ENCODE results near the gene LHFPL6.

The LHFPL6 gene

DNA sequence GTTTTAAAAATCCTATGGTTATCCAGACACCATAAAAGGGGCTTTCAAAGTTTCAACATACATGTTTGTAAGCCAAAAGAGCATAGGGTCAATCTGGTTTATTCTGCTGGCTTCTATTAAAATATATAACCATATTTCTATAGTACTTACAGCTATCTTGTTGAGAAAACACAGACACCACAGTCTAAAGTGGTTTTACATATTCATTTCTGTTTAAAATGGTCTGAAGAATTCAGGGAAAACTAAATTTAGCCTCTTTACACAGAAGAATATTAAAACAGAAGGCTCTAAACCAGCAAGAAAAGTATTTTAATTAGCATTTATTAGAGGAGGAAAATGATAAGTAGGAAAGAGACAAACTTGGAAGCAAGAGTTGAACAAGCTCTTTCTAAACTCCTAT is 203.9 kb downstream of the LHFPL6 start:
- no peak for FAIRE-seq
- DNase-seq (ENCODE audit: insufficient read length, low spot score): no peak

DNA sequence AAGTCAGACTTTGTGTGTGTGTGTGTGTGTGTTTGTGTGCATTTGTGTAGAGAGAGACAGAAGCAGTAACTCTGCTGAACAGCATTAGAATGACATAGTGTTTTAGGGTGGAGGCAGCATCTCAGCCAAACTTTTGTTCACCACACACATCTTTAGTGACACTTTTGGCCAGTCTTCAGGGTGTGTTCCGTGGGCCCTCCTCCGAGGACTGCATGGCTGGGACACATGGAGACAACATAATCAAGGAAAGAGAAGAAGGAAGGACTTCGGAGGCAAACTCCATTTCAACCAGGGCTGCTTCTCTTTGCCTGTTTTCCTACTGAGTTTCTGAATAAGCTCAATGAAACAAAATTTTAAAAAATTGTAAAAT is 205.1 kb downstream of the LHFPL6 start:
- FAIRE-seq (no peak), DNase-seq (ENCODE audit: insufficient read length, low spot score) (no peak)

DNA sequence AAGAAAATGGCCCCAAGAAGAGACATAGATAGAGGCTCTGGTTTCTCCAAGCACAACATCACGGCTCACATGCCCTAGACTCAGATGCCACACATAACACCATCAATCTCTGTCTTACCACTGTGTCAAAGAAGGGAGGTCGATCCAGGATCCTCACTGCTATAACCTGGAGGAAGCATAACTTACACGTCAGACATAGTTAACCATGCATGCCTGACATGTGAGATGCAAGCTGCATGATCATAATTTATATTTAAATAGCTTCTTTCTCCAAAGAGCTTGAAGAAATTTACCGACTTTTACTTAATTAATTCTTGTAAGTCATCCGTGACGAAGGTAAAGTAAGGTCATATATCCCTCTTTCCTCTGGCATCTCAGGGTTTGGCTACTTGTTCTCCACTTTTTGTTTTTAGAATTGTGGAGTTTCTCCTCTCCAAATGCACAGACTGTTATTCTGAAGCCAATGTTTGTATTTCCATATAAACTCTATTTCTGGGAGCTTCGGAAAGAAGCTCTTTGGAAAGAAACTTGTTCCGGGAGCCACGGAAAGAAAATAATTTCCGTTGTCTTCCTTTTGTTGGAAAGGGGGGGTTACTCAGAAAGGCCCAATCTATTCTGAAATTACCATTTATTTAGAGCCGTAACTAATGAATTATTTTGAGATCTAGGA is 205.6 kb downstream of the LHFPL6 start:
- no peak for DNase-seq (ENCODE audit: insufficient read length, low spot score)
- FAIRE-seq: no peak

DNA sequence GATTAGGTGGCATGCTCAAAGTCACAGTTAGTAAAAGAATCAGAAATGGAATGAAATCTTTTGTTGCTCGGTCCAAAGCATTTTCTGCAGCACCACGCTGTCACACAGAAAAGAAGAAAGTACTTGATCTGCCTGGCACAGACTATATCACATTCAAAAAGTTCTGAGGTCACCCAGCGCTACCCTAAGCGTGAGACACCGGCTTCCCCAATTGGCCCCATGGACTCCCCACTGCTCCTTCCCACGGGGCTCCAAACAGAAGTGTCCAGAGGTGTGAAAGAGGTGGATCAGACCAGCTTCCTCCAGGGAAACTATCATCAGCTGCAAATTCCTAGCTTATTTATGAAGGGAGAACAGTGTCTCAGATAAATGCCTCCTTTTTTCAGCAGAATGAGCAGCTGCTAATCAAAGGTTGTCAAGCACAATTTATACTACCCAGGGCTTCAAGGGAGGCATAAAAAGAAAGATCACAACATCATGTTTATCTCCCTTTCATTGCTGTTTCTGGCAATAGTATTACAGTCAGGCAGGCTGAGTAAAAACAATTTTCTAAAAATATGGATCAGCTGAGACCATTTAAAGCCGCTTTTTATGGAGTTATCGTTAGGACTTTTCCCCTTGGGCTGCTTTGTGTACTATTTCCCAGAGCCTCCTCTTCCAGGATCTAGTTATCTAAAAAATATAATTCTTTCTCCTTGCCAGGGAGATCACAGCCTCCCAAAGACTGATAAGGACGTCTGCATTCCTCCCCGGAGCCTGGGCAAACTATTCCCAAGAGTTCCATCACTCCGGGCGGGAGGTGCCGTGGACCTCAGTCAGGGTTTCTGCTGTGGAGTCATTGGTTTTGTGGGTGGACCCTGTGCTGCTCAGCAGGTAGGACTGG is 208.0 kb downstream of the LHFPL6 start:
- no peak for DNase-seq (ENCODE audit: insufficient read length, low spot score)
- FAIRE-seq: no peak

DNA sequence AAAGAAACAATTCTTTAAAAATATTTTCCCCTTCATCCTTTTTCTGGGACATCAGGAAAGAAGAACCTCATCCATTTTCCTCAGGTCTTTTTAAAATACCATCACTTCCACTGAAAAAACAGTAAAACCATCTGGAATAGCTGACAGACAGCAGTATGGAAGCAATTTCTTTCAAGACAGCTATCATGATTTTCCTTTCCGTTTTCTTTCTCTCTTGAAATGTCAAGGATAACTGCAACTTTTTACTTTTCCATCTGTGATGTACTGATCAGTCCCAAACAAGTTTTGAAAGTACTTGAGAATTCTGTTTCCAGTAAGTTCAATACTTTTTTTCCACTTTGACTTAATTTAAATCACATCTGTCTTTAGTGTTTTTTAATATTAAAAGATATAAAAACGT is 211.2 kb downstream of the LHFPL6 start:
- FAIRE-seq: no peak
- DNase-seq (ENCODE audit: insufficient read length, low spot score): no peak

DNA sequence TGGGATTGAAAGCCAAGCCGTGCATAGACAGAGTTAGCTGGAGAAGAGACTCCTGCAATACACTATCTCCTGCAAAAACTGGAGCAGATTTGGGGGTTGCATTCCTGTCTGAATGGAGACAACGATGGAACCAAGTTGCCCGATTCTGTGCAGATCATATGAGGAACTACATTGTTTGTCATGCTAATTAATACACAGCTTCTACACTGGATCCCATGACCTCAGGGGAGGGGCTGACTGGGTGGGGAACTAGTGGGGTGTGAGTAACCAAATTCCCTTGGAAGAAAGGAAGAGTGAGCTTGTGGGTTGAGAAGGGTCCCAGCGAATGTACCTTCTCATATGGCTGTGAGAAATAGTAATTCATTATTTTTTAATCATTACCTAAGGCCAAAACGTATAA is 214.0 kb downstream of the LHFPL6 start:
- DNase-seq (ENCODE audit: insufficient read length, low spot score) (no peak), FAIRE-seq (no peak)

DNA sequence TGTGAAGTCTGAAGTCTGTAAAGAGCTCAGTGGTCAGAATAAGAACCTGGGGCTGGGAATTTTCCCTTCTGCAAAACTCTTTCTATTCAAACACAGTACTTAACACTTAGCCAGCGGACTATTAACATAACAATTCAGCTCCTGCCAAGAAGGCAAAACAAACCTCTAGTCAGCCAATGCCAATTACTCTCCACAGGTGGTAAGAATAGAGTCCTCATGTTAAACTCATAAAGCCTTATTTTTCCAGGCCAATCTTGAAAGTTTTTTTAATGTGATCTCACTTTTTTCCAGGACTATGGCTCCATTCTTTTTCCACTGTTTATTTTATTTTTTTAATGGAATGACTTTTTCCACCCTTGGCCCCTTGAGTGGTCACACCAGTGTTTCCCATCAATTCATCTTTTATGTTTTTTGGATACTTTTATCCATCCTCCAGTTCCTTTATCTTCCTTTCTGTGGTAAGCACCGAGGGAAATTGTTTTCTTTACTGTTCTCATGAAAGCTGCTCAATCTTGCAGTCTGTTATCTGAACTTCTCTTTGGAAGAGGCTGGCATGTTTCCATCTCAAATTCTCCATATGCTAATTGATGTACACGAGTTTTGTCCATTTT is 217.3 kb downstream of the LHFPL6 start:
- FAIRE-seq (no peak), DNase-seq (ENCODE audit: insufficient read length, low spot score) (no peak)

DNA sequence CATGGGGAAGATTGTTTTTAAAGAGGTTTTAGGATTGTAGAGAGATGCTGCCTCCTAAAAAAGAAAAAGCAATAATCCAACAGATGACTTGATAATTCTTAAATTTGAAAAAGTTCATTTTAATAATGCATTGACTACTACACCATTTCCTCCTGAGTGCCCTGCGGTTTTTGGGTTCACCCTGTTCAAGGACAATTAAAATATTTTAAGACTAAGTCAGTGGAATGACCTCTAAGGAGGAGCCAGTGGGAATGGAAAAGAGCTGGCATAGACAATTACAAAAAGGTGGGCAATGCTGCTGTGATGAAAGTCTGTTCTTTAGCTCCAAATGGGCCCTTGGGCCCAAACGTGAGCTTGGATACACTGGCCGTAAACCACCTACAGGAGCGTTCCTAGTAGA is 217.8 kb downstream of the LHFPL6 start:
- no peak for DNase-seq (ENCODE audit: insufficient read length, low spot score)
- FAIRE-seq: no peak

DNA sequence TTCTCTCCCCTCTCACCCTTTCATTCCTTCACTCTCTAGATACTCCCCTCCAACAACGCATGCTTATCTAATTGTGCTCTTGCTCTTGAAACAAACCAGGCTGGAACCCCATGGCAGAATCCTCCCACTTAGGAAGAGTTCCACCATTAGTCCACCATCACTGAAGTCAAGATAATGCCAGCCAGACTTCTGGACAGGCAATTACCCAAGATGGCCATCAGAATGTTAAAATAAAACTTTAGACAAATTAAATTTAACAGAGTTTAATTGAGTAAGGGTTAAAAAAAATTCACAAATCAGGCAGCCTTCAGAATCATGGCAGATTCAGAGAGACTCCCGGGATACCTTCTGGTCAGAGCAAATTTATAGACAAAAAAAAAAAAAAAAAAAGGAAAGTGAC is 221.5 kb downstream of the LHFPL6 start:
- DNase-seq (ENCODE audit: insufficient read length, low spot score) (no peak), FAIRE-seq (no peak)

DNA sequence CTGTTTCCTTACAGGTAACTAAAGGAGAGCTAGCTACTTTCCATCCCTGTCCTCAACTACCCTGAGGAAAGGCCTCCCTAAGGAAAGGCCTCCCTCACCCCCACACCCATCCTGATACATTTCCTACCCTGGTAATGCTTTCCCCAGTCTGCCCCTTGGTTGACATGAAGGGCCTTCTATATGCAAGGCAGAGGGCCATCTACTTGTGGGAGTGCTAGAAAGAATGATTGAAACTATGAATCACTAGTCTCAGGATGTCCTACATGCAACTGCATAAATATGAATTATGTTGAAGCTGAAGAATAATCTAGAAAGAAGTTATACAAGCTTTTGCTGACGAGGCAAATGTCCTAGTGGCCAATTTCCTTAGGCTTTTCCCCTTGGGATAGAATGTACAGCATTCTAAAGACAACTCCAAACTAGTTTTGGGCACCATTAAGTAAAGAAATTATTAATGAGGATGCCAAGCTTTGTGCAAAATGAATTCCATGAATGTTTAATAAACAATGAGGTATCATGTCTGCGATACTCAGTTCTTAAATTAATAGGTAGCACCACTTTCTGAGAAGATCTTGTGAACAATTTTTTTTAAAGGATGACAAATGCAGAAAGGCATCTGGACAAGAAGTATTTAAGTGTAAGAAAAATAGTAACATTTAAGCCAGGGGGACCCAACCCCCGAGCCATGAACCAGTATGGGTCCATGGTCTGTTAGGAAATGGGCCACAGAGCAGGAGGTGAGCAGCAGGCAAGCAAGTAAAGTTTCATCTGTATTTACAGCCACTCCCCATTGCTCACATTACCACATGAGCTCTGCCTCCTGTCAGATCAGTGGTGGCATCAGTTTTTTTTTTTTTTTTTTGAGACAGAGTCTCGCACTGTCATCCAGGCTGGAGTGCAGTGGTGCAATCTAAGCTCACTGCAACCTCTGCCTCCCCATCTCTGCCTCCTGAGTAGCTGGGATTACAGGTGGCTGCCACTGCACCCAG is 223.0 kb downstream of the LHFPL6 start:
- DNase-seq (ENCODE audit: insufficient read length, low spot score) (no peak), FAIRE-seq (no peak)

DNA sequence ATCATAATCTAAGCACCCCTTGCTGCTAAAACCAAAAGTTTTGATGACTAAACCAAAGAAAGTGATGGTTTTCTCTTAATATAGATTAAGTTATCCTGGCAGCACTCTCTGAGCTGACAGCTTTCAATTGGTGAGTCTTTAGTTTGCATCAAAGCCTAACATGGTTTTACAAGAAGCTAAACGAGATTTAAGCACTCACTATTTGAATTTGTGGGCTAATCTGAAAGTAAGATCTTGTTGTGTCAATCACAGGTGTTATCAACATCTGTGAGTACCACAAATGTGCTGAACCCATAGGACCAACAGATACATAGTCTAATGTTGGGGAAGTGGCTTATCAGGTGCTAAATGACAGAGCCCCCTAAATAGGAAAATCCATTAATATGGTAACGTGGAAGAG is 223.9 kb downstream of the LHFPL6 start:
- FAIRE-seq: no peak
- DNase-seq (ENCODE audit: insufficient read length, low spot score): no peak

DNA sequence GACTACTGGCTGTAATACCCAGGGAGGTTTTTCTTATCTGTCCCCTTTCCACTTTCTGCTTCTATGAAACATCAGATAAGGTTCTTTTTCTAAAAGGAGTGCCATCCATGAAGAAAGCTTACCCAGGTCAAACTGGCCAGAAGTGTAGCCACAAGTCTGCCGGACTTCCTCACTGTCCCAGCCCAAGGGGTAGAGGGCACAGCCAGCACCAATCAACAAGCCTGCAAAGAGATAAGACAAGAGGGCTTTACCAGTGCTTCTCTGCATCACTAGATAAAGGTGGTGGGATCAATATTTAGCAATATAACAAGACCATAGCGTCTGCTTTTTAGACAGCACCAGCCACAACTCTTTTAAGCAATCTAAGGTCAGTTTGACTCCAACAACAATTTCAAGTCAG is 224.7 kb downstream of the LHFPL6 start:
- DNase-seq (ENCODE audit: insufficient read length, low spot score) (no peak), FAIRE-seq (no peak)

DNA sequence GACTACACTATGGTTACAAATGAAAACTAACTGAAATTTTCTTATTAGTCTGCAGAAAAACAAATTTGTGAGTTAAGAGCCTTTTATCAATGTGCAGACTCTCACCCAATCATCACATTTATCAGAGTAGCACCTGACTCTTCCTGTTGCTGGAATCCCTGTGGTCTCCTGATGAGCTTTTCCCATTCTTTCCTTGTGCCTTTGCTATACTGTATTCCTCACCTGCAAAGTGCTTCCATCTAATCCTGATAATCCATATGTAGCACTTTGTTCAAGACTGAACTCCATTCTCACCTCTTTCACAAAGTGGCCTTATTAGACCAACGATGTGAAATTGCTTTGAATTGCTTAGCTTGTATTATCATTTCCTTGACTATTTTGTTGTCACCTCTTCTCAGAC is 225.3 kb downstream of the LHFPL6 start:
- FAIRE-seq: no peak

DNA sequence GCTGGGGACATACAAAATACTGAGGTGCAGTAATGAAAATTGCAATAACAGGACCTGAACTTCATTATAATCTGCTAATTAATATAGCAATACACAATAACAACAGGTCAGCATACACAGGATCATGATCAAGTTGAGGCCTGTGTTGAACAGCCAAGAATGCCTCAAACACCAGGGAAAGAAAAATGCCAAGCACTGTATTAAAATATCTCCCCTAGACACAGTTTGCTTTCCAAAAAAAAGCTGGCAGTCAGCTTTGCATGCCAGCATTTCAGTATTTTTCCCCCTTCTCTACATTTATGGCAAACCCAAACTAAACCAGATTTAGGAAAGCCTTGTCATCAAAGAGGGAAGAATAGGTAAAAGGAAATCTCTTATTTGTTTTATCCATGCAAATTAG is 226.9 kb downstream of the LHFPL6 start:
- DNase-seq (ENCODE audit: insufficient read length, low spot score) (no peak), FAIRE-seq (no peak)

More for the DNA sequence above, 225.3 kb downstream of the LHFPL6 start:
- no peak for DNase-seq (ENCODE audit: insufficient read length, low spot score)

DNA sequence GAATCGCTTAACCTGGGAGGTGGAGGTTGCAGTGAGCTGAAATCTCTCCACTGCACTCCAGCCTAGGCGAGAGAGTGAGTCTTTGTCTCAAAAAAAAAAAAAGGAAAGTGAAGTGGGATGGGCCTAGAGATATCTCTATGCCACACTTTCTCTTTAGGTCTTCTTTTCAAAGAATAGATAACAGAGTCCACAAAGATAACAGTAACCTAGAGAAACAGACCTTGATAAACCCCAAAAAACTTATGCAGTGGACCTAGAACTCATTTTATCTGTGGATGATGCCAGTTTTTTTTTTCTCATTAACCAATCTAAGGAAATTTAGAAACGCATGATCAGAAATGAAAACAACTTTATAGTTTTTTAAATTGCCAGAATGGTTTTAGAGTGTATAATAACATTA is 227.4 kb downstream of the LHFPL6 start:
- no peak for DNase-seq (ENCODE audit: insufficient read length, low spot score)
- FAIRE-seq: no peak

DNA sequence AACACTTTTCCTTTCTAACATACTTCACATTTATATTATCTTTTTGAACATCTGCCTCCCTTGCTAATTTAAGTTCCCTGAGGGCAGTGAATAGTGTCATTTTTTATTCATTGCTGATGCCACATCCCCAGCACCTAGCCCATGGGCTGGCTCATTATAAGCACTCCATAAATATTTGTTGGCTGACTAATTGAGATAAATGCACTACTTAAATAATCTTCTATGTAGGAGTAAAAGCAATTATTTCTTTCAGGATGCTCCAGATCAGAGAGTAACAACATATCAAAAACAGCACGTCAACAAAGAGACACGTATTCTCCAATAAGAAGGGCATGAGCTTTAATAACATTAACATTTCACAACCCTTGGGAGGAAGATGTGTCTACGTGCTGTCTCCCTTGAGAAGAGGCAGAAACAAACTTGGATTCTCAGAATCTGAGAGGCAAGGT is 228.2 kb downstream of the LHFPL6 start:
- FAIRE-seq (no peak), DNase-seq (ENCODE audit: insufficient read length, low spot score) (no peak)

DNA sequence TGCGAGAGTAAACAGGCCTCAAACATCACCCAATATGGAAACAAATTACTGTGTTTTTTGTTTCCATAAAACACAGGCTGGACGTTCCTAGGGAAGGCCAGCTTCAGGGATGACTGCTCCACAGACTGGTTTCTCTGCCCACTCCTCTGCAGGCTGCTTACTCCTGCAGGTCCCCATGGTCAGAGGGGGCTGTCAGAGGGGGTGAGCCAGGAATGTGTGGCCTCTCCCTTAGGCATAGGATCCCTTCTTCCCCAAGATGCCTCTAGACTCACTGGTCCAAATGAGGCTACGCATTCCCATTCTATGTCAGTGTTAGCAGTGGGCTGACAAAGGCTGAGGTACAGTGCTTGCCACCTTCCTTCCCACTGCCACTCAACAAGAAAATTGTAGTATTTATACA is 229.8 kb downstream of the LHFPL6 start:
- FAIRE-seq: no peak
- no peak for DNase-seq (ENCODE audit: insufficient read length, low spot score)

DNA sequence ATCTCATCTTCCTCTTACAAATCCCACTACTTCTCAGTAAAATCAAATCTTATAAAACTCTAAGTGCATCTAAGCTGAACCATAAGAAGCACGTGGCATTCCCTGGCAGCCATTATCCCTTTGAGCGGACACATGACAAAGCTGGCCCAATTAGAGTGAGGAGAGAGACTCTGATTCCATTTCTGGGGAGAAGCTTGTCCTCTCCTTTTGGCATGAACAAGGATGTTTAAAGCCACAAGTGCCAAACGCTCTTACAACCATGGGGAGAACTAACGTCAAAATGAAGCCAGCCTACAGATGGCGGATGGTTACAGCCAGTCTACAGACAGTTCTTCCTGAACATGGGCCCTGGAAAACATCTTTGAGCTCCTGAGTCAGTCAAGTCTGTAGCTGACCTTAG is 231.3 kb downstream of the LHFPL6 start:
- no peak for DNase-seq (ENCODE audit: insufficient read length, low spot score)
- no peak for FAIRE-seq

DNA sequence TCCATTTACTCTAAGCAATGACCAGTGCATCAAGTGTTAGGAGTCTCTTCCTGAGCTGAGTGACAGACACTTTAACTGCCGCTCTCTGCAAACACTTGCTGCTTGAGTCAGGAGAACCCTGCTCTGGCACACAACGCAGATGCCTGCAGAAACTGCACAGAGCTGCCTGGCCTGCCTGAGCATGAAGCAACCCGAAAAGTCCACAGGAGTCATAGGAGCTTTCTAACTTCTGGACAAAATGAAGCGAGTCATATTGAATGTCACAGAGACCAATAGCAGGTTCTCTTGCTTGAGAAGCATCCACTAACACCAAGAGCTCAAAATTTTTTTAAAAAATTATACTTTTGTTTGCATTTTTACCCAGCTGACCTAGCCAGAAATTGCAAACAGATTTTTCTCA is 232.4 kb downstream of the LHFPL6 start:
- no peak for FAIRE-seq
- DNase-seq (ENCODE audit: insufficient read length, low spot score): no peak

DNA sequence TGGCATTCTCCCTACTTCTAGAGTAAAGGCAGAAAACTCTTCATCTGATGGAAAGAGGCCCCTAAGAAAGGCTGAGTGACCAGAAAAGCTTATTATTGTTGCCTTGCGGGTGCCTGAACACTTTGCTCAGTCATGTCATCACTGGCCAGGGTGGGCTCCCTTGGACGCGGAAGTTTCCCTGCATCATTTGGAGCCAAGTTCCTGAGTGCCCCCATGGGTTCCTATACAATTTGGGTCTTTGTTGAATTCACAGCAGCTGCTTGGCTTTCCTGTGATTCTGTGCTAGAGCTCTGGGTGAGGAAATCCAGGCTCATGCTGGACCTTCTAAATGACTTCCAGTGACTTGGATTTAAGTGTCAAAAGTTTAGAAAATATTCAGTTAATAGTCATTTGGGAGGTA is 232.9 kb downstream of the LHFPL6 start:
- FAIRE-seq: no peak
- DNase-seq (ENCODE audit: insufficient read length, low spot score): no peak

Measured in HTR-8/SVneo (cell line).